Naive thymus-derived CD4-positive, alpha-beta T cell (primary cell): ENCODE measurements around the gene PKP2. TPM values are rescaled to one million over a fixed set of nuclear protein-coding genes. Genes with fewer than 3 reads are reported as not detected.

Experiments used
- ATAC-seq: fragments of 150-1000 bp; cut with Tn5 transposase; 2 replicates; pipeline ENCODE4 v1.10.0; 2021; ENCODE audit warnings: mild to moderate bottlenecking, moderate library complexity
- CTCF ChIA-PET: fragments of 350-600 bp; sonication (Branson Sonifier 250); formaldehyde crosslinking; loops from one replicate; lab custom pipeline; 2021; ENCODE audit warnings: antibody characterized with exemption; lab: Charles Lee
- POLR2A ChIA-PET: fragments of 350-600 bp; sonication (Branson Sonifier 250); formaldehyde crosslinking; loops from one replicate; lab custom pipeline; 2021; ENCODE audit warnings: antibody characterized with exemption, inconsistent platforms; lab: Charles Lee
- DNase-seq, 9 donors: peaks; one replicate each; pipeline versions ENCODE4 v3.0.0 to v3.0.0-alpha.2; 2020 to 2022; ENCODE audit warnings: mixed read lengths in 1 of 9
- H3K27ac ChIP-seq: one replicate; pipeline ENCODE4 v1.7.0; 2013; ENCODE audit warnings: mild to moderate bottlenecking, low read depth, low read length, moderate library complexity
- H3K27me3 ChIP-seq, 2 donors: one replicate each; pipeline ENCODE4 v1.7.0; 2013; ENCODE audit warnings: low read length in 2 of 2, mild to moderate bottlenecking in 2 of 2, moderate library complexity in 2 of 2; ENCODE audit not compliant: control insufficient read depth in 2 of 2, insufficient read depth in 2 of 2
- H3K36me3 ChIP-seq, 3 experiments: 1 replicate in 2 of 3; 2 replicates in 1 of 3; pipeline ENCODE4 v1.7.0; 2013; ENCODE audit warnings: low read length in 3 of 3, mild to moderate bottlenecking in 3 of 3, moderate library complexity in 1 of 3; ENCODE audit not compliant: insufficient read depth in 3 of 3, control insufficient read depth in 2 of 3
- H3K4me1 ChIP-seq, 2 donors: one replicate each; pipeline ENCODE4 v1.7.0; 2013; ENCODE audit warnings: low read length in 2 of 2, mild to moderate bottlenecking in 2 of 2, moderate library complexity in 1 of 2; ENCODE audit not compliant: control insufficient read depth in 2 of 2, insufficient read depth in 2 of 2
- H3K4me3 ChIP-seq: 2 replicates; pipeline ENCODE4 v1.7.0; 2013; ENCODE audit warnings: mild to moderate bottlenecking, low read length
- H3K9me3 ChIP-seq, 3 experiments: 1 replicate in 2 of 3; 2 replicates in 1 of 3; pipeline ENCODE4 v1.7.0; 2013; ENCODE audit warnings: low read length in 3 of 3; ENCODE audit not compliant: control insufficient read depth in 2 of 3
- H3K27ac Mint-ChIP-seq, 9 donors: one replicate each; pipeline ENCODE4 v1.8.0; 2020 to 2022; ENCODE audit warnings: mixed read lengths in 9 of 9, mild to moderate bottlenecking in 8 of 9, moderate library complexity in 5 of 9, inconsistent platforms in 2 of 9
- H3K27me3 Mint-ChIP-seq, 5 donors: one replicate each; pipeline ENCODE4 v1.8.0; 2021 to 2022; ENCODE audit warnings: mixed read lengths in 5 of 5, mild to moderate bottlenecking in 1 of 5
- H3K36me3 Mint-ChIP-seq, 5 donors: one replicate each; pipeline ENCODE4 v1.8.0; 2020 to 2022; ENCODE audit warnings: mixed read lengths in 5 of 5, mild to moderate bottlenecking in 3 of 5, inconsistent platforms in 1 of 5
- H3K4me1 Mint-ChIP-seq, 7 donors: one replicate each; pipeline ENCODE4 v1.8.0; 2020 to 2022; ENCODE audit warnings: mixed read lengths in 7 of 7, mild to moderate bottlenecking in 3 of 7, inconsistent platforms in 1 of 7
- H3K4me3 Mint-ChIP-seq, 10 donors: one replicate each; pipeline ENCODE4 v1.8.0; 2020 to 2022; ENCODE audit warnings: mild to moderate bottlenecking in 10 of 10, mixed read lengths in 10 of 10, moderate library complexity in 6 of 10, inconsistent platforms in 2 of 10
- H3K9me3 Mint-ChIP-seq, 11 donors: one replicate each; pipeline ENCODE4 v1.8.0; 2020 to 2022; ENCODE audit warnings: mixed read lengths in 11 of 11, mild to moderate bottlenecking in 4 of 11, inconsistent platforms in 1 of 11, moderate library complexity in 1 of 11
- intact Hi-C, 2 donors: fragments of 100-400 bp; cut with micrococcal nuclease; formaldehyde crosslinking; loops; one replicate each; pipeline ENCODE4 v1.15.1; 2023
- polyA plus RNA-seq, 2 donors: library from polyadenylated mRNA; unstranded; fragments of 300-500 nt; fragmentation: Illumina TruSeq; gene quantifications; one replicate each; pipeline ENCODE4 v1.2.3, GENCODE V29; 2021
- total RNA-seq, 6 experiments: library from RNA in 5 of 6; stranded (reverse) in 5 of 6; gene quantifications; 1 replicate in 5 of 6; 2 replicates in 1 of 6; pipeline ENCODE4 v1.2.3 and lab custom pipeline; 2021 to 2026

Gene PKP2
- total and polyA plus RNA-seq, 7 experiments from 2014 or later, result 0.16 to 2.0 (median 0.94) TPM; not detected in 1

- no peaks in the 10 kb centered on the region for H3K9me3 ChIP-seq
- peaks cover 0 to 12% of the 10 kb centered on the region in 2 donors for H3K27me3 ChIP-seq
- ATAC-seq (no peak), DNase-seq (no peak)
- H3K4me1 ChIP-seq, result no peaks in the 10 kb centered on the region
- intact Hi-C loops, result no loop called here
- Mint-ChIP-seq H3K9me3 (peaks cover 0 to 1% (median 0%) of the 10 kb centered on the region in 11 donors), H3K27me3 (peaks cover 20 to 50% (median 41%) of the 10 kb centered on the region in 5 donors), H3K36me3 (peaks cover 0 to 3% (median 0%) of the 10 kb centered on the region in 5 donors), H3K4me3 (no peak overlapping the region), H3K27ac (peak overlapping the region in 1 of 9 donors; percentile 1), H3K4me1 (peaks cover 6 to 30% (median 19%) of the 10 kb centered on the region in 7 donors)
- ChIA-PET CTCF (no interaction called here), POLR2A (no interaction called here)
- no peak overlapping the region for H3K4me3 ChIP-seq
- H3K27ac ChIP-seq, result no peak overlapping the region
- H3K36me3 ChIP-seq, result no peaks in the 10 kb centered on the region
Measured at GRCh38 chr12:32891956-32892355, 4.6 kb downstream of the PKP2 start.

GRCh38 chr12:32891526-32891925 lies 5.1 kb downstream of the PKP2 start:
- Histone ChIP-seq H3K4me1 (no peaks in the 10 kb centered on the region), H3K4me3 (no peak overlapping the region), H3K27ac (no peak overlapping the region), H3K9me3 (no peaks in the 10 kb centered on the region), H3K27me3 (peaks cover 0 to 12% of the 10 kb centered on the region in 2 donors), H3K36me3 (no peaks in the 10 kb centered on the region)
- peak overlapping the region in 1 of 9 donors; percentile 1 for H3K27ac Mint-ChIP-seq
- no peak for DNase-seq
- CTCF ChIA-PET, result no interaction called here
- H3K4me3 Mint-ChIP-seq, result no peak overlapping the region
- peaks cover 6 to 29% (median 18%) of the 10 kb centered on the region in 7 donors for H3K4me1 Mint-ChIP-seq
- intact Hi-C loops, result no loop called here
- no peak for ATAC-seq
- H3K9me3 Mint-ChIP-seq, result peaks cover 0 to 1% (median 0%) of the 10 kb centered on the region in 11 donors
- POLR2A ChIA-PET, result no interaction called here
- H3K27me3 Mint-ChIP-seq, result peaks cover 20 to 50% (median 40%) of the 10 kb centered on the region in 5 donors
- peaks cover 0 to 3% (median 0%) of the 10 kb centered on the region in 5 donors for H3K36me3 Mint-ChIP-seq

GRCh38 chr12:32889011-32889760 lies 7.4 kb downstream of the PKP2 start:
- no peak for ATAC-seq
- H3K4me1 Mint-ChIP-seq, result peaks cover 0 to 11% (median 5%) of the 10 kb centered on the region in 7 donors
- no peaks in the 10 kb centered on the region for H3K36me3 Mint-ChIP-seq
- H3K9me3 Mint-ChIP-seq, result peaks cover 0 to 1% (median 0%) of the 10 kb centered on the region in 11 donors
- Histone ChIP-seq H3K36me3 (no peaks in the 10 kb centered on the region), H3K4me3 (no peak overlapping the region), H3K9me3 (no peaks in the 10 kb centered on the region), H3K27me3 (peaks cover 0 to 4% of the 10 kb centered on the region in 2 donors), H3K27ac (no peak overlapping the region), H3K4me1 (no peaks in the 10 kb centered on the region)
- CTCF ChIA-PET, result no interaction called here
- POLR2A ChIA-PET, result no interaction called here
- H3K27me3 Mint-ChIP-seq, result peaks cover 2 to 30% (median 26%) of the 10 kb centered on the region in 5 donors
- intact Hi-C loops, result no loop called here
- DNase-seq, result no peak
- H3K4me3 Mint-ChIP-seq, result no peak overlapping the region
- no peak overlapping the region for H3K27ac Mint-ChIP-seq

GRCh38 chr12:32887058-32887457 lies 9.5 kb downstream of the PKP2 start:
- H3K9me3 Mint-ChIP-seq, result peaks cover 0 to 1% (median 0%) of the 10 kb centered on the region in 11 donors
- ChIA-PET POLR2A (no interaction called here), CTCF (no interaction called here)
- Histone ChIP-seq H3K9me3 (no peaks in the 10 kb centered on the region), H3K4me1 (no peaks in the 10 kb centered on the region), H3K27me3 (no peaks in the 10 kb centered on the region), H3K4me3 (no peak overlapping the region), H3K36me3 (no peaks in the 10 kb centered on the region), H3K27ac (no peak overlapping the region)
- no peaks in the 10 kb centered on the region for H3K36me3 Mint-ChIP-seq
- no peak for ATAC-seq
- no peak for DNase-seq
- H3K4me1 Mint-ChIP-seq, result peaks cover 0 to 6% (median 0%) of the 10 kb centered on the region in 7 donors
- H3K27me3 Mint-ChIP-seq, result peaks cover 0 to 20% (median 14%) of the 10 kb centered on the region in 5 donors
- H3K4me3 Mint-ChIP-seq, result no peak overlapping the region
- no peak overlapping the region for H3K27ac Mint-ChIP-seq
- intact Hi-C loops, result no loop called here

- Mint-ChIP-seq H3K27ac (no peak overlapping the region), H3K36me3 (no peaks in the 10 kb centered on the region), H3K27me3 (peaks cover 0 to 16% (median 9%) of the 10 kb centered on the region in 5 donors), H3K9me3 (no peaks in the 10 kb centered on the region), H3K4me3 (no peak overlapping the region), H3K4me1 (no peaks in the 10 kb centered on the region)
- ATAC-seq, result no peak
- H3K9me3 ChIP-seq, result no peaks in the 10 kb centered on the region
- H3K4me1 ChIP-seq, result no peaks in the 10 kb centered on the region
- no peaks in the 10 kb centered on the region for H3K27me3 ChIP-seq
- intact Hi-C loops, result no loop called here
- no peak for DNase-seq
- POLR2A ChIA-PET, result no interaction called here
- no peaks in the 10 kb centered on the region for H3K36me3 ChIP-seq
- H3K4me3 ChIP-seq, result no peak overlapping the region
- CTCF ChIA-PET, result no interaction called here
- H3K27ac ChIP-seq, result no peak overlapping the region
Measured at GRCh38 chr12:32885831-32886230, 10.7 kb downstream of the PKP2 start.

- Histone ChIP-seq H3K27me3 (no peaks in the 10 kb centered on the region), H3K36me3 (no peaks in the 10 kb centered on the region), H3K27ac (no peak overlapping the region), H3K4me3 (no peak overlapping the region), H3K9me3 (no peaks in the 10 kb centered on the region), H3K4me1 (no peaks in the 10 kb centered on the region)
- Mint-ChIP-seq H3K4me3 (no peak overlapping the region), H3K9me3 (peaks cover 0 to 3% (median 0%) of the 10 kb centered on the region in 11 donors), H3K36me3 (no peaks in the 10 kb centered on the region), H3K4me1 (no peaks in the 10 kb centered on the region), H3K27ac (no peak overlapping the region), H3K27me3 (peaks cover 0 to 16% (median 5%) of the 10 kb centered on the region in 5 donors)
- ATAC-seq, result no peak
- DNase-seq, result no peak
- ChIA-PET POLR2A (no interaction called here), CTCF (no interaction called here)
- intact Hi-C loops, result no loop called here
Measured at GRCh38 chr12:32884962-32885361, 11.6 kb downstream of the PKP2 start.

- Histone ChIP-seq H3K9me3 (no peaks in the 10 kb centered on the region), H3K27ac (no peak overlapping the region), H3K36me3 (no peaks in the 10 kb centered on the region), H3K27me3 (no peaks in the 10 kb centered on the region), H3K4me1 (no peaks in the 10 kb centered on the region), H3K4me3 (no peak overlapping the region)
- POLR2A ChIA-PET, result no interaction called here
- Mint-ChIP-seq H3K9me3 (peaks cover 0 to 3% (median 0%) of the 10 kb centered on the region in 11 donors), H3K4me1 (no peaks in the 10 kb centered on the region), H3K4me3 (no peak overlapping the region), H3K27me3 (peaks cover 0 to 6% (median 0%) of the 10 kb centered on the region in 5 donors), H3K27ac (no peak overlapping the region), H3K36me3 (no peaks in the 10 kb centered on the region)
- intact Hi-C loops, result no loop called here
- ATAC-seq, result no peak
- CTCF ChIA-PET, result no interaction called here
- DNase-seq, result no peak
Measured at GRCh38 chr12:32881702-32882101, 14.9 kb downstream of the PKP2 start.
